SJCRH30 (cell line): ENCODE data around the gene ABCD2. TPM values are rescaled to one million over a fixed set of nuclear protein-coding genes. Genes with fewer than 3 reads are reported as not detected.
"Not testable (repeated sequence)": the region's sequence is repeated elsewhere in the genome, so short reads cannot be mapped to it uniquely, and the experiment has no call there.

ENCODE experiments used
- DNase-seq, 2 experiments: peaks; one replicate each; pipeline ENCODE4 v3.0.0-alpha.2; 2015 to 2020
- H3K27ac ChIP-seq: fragments of 250-450 bp; sonication (Bioruptor Pico); 2 replicates; pipeline ENCODE4 v1.5.1; 2020; ENCODE audit warnings: mild to moderate bottlenecking, moderate library complexity
- H3K27me3 ChIP-seq: fragments of 250-450 bp; sonication (Bioruptor Pico); 2 replicates; pipeline ENCODE4 v1.5.1; 2020; ENCODE audit warnings: mild to moderate bottlenecking, moderate library complexity
- H3K36me3 ChIP-seq: fragments of 250-450 bp; sonication (Bioruptor Pico); 2 replicates; pipeline ENCODE4 v1.5.1; 2020; ENCODE audit warnings: mild to moderate bottlenecking, moderate library complexity
- H3K4me1 ChIP-seq: fragments of 250-450 bp; sonication (Bioruptor Pico); 2 replicates; pipeline ENCODE4 v1.5.1; 2020; ENCODE audit warnings: mild to moderate bottlenecking, moderate library complexity
- H3K4me3 ChIP-seq: fragments of 250-450 bp; sonication (Bioruptor Pico); 2 replicates; pipeline ENCODE4 v1.5.1; 2020; ENCODE audit warnings: mild to moderate bottlenecking, moderate library complexity
- H3K9me3 ChIP-seq: fragments of 250-450 bp; sonication (Bioruptor Pico); replicated peaks from 2 replicates; pipeline ENCODE4 v1.5.1; 2020; ENCODE audit warnings: mild to moderate bottlenecking, moderate library complexity
- total RNA-seq: library from RNA; depleted of rRNA; stranded (reverse); fragments of >200 nt; shearing (Covaris generic); gene quantifications from 2 replicates; pipeline ENCODE4 v1.2.3, GENCODE V29; 2014; rRNA removed

ABCD2 gene
- total RNA-seq, 1 experiment from 2014 or later: 0.04 TPM

GRCh38 chr12:39538679-39539104 is 80.9 kb downstream of the ABCD2 start:
- Histone ChIP-seq H3K36me3 (no peaks in the 10 kb centered on the region), H3K9me3 (no peaks in the 10 kb centered on the region), H3K4me3 (no peak overlapping the region), H3K4me1 (no peaks in the 10 kb centered on the region), H3K27me3 (0 out of 2 replicates have a peak, but pooled peaks cover 7% of the 10 kb centered on the region), H3K27ac (no peak overlapping the region)
- DNase-seq: no peak

GRCh38 chr12:39533951-39534350 is 85.7 kb downstream of the ABCD2 start:
- H3K27me3 ChIP-seq: 0 out of 2 replicates have a peak, but pooled peaks cover 7% of the 10 kb centered on the region
- no peaks in the 10 kb centered on the region for H3K9me3 ChIP-seq
- no peaks in the 10 kb centered on the region for H3K36me3 ChIP-seq
- H3K27ac ChIP-seq: no peak overlapping the region
- no peaks in the 10 kb centered on the region for H3K4me1 ChIP-seq
- DNase-seq: no peak
- no peak overlapping the region for H3K4me3 ChIP-seq

DNA sequence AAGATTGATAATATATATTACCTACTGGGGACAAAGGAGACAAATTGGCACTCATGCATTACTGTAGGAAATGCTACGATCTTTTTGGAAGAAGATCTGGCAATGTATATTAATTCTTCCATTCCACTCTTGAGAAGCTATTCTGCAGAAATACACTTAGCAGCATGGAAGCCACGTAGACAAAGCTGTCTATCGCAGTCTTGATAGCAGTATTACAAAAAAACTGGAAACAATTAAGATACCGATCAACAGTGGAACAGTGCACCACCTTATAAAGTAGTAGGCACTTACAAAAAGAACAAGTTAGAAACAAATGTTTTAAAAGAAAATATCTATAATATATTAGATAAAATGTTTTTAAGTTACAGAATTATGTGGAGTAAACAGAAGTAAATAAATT is 87.2 kb downstream of the ABCD2 start:
- DNase-seq: no peak
- Histone ChIP-seq H3K36me3 (no peaks in the 10 kb centered on the region), H3K27me3 (0 out of 2 replicates have a peak, but pooled peaks cover 7% of the 10 kb centered on the region), H3K27ac (no peak overlapping the region), H3K4me1 (no peaks in the 10 kb centered on the region), H3K4me3 (no peak overlapping the region), H3K9me3 (no peaks in the 10 kb centered on the region)

GRCh38 chr12:39526974-39527373 is 92.6 kb downstream of the ABCD2 start:
- Histone ChIP-seq H3K9me3 (no peaks in the 10 kb centered on the region; the same call in 1 of the 2 replicates), H3K27ac (no peak overlapping the region)

GRCh38 chr12:39522167-39522566 is 97.4 kb downstream of the ABCD2 start:
- H3K4me3 ChIP-seq, H3K27ac ChIP-seq, H3K9me3 ChIP-seq, DNase-seq, H3K4me1 ChIP-seq, H3K27me3 ChIP-seq, H3K36me3 ChIP-seq: not testable (repeated sequence)

More at GRCh38 chr12:39526974-39527373, 92.6 kb downstream of the ABCD2 start:
- H3K4me3 ChIP-seq: no peak overlapping the region
- H3K4me1 ChIP-seq: no peaks in the 10 kb centered on the region
- no peaks in the 10 kb centered on the region for H3K36me3 ChIP-seq
- no peak for DNase-seq
- no peaks in the 10 kb centered on the region for H3K27me3 ChIP-seq

DNA sequence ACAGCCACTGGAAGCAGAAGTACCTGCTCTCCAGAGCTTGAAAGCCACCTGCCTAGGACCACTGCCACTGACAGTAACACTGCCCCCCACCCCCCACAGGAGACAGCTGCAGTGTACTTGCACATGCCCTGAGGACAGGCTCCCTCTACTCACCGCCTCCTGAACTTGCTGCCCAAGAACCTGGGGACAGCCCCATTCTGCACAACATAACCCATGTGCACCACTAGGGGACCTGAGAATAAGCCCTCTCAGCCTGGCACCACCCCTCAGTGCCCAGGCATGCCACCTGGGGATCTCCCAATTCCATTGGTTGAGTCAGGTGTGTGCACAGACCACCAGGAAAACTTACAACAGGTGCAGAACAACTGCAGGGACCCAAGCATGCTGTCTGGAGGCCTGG is 109.6 kb downstream of the ABCD2 start:
- Histone ChIP-seq H3K9me3 (no peaks in the 10 kb centered on the region), H3K27ac (no peak overlapping the region), H3K27me3 (no peaks in the 10 kb centered on the region), H3K36me3 (no peaks in the 10 kb centered on the region), H3K4me1 (no peaks in the 10 kb centered on the region), H3K4me3 (no peak overlapping the region)
- no peak for DNase-seq

DNA sequence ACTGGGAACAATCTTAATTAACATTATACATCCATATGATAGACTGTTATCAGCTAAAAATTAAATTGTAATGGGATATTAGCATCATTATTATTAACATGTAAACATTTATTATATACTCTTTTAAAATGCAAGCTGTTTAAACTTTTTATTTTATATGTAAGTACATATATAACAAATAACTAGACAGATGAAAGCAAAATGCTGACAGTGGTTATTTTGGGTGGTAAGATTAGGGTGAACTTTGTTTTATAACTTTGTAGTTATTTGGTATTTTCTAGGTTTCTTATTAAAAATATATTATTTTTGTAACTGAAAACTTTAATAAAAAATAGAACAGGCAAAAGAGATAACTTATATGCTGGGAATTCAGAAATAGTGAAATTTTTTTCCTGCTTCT is 114.0 kb downstream of the ABCD2 start:
- no peaks in the 10 kb centered on the region for H3K4me1 ChIP-seq
- no peaks in the 10 kb centered on the region for H3K27me3 ChIP-seq
- no peak for DNase-seq
- H3K27ac ChIP-seq: no peak overlapping the region
- H3K9me3 ChIP-seq: no peaks in the 10 kb centered on the region
- no peaks in the 10 kb centered on the region for H3K36me3 ChIP-seq
- no peak overlapping the region for H3K4me3 ChIP-seq

GRCh38 chr12:39505023-39505422 is 114.6 kb downstream of the ABCD2 start:
- Histone ChIP-seq H3K4me1 (no peaks in the 10 kb centered on the region), H3K27ac (no peak overlapping the region), H3K36me3 (no peaks in the 10 kb centered on the region), H3K27me3 (no peaks in the 10 kb centered on the region), H3K9me3 (no peaks in the 10 kb centered on the region), H3K4me3 (no peak overlapping the region)
- no peak for DNase-seq

GRCh38 chr12:39503439-39503838 is 116.2 kb downstream of the ABCD2 start:
- no peak overlapping the region for H3K4me3 ChIP-seq
- no peaks in the 10 kb centered on the region for H3K9me3 ChIP-seq
- H3K27me3 ChIP-seq: peaks cover 6% of the 10 kb centered on the region; the same call in 1 of the 2 replicates
- DNase-seq: no peak
- no peak overlapping the region for H3K27ac ChIP-seq
- no peaks in the 10 kb centered on the region for H3K36me3 ChIP-seq
- no peaks in the 10 kb centered on the region for H3K4me1 ChIP-seq

DNA sequence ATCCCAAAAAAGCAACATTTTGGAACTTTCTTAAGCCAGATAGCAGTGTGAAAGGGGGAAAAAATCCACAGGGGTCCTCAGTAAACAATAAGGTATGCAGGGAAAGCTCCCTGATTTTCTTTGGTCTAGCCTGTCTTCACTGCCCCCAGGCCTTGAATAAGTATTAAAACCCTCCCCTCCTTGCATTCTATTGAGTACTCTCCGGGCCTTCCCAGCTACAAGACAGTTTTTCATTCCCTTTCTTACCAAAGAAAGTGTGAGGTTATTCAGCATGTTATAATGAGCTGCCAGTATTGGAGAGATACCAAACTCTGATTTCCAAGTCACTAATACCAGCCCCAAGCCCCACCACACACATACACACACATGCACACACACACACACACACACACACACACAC is 116.9 kb downstream of the ABCD2 start:
- DNase-seq: no peak
- Histone ChIP-seq H3K27me3 (peaks cover 6% of the 10 kb centered on the region; the same call in 1 of the 2 replicates), H3K36me3 (no peaks in the 10 kb centered on the region), H3K4me3 (no peak overlapping the region), H3K27ac (no peak overlapping the region), H3K4me1 (no peaks in the 10 kb centered on the region), H3K9me3 (no peaks in the 10 kb centered on the region)

Other genes starting within 250 kb of the ABCD2 start
- gene KIF21A, start 176.7 kb downstream of the ABCD2 start, total RNA-seq: 0.18 and 0.28 TPM in 2 replicates